GM21526 (cell line): ENCODE results near the gene WDR19.
"Not testable (repeated sequence)": the region's sequence is repeated elsewhere in the genome, so short reads cannot be mapped to it uniquely, and the experiment has no call there.

Source experiments
- ATAC-seq: cut with Tn5 transposase; IDR thresholded peaks from one replicate; pipeline ENCODE4 v1.9.1; 2021; ENCODE audit warnings: moderate library complexity; ENCODE audit not compliant: unreplicated experiment, low FRiP score

The WDR19 gene

DNA sequence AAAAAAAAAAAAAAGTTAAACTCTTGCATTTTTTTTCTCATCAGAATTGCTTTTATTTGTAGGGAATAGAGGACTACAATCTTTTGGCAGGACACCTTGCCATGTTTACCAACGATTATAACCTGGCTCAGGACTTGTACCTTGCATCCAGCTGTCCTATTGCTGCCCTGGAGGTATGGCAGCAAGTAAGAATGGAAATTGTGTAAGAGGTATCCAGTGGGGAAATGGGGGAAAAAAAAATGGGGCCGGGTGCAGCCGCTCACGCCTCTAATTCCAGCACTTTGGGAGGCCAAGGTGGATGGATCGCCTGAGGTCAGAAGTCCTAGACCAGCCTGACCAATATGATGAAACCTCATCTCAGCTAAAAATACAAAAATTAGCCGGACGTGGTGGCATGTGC, 49.8 kb downstream of the WDR19 start:
- no peak for ATAC-seq

- ATAC-seq, result no peak
Measured at GRCh38 chr4:39233114-39233513, 50.8 kb downstream of the WDR19 start.

- ATAC-seq, result no peak
Measured at GRCh38 chr4:39233783-39234182, 51.5 kb downstream of the WDR19 start.

DNA sequence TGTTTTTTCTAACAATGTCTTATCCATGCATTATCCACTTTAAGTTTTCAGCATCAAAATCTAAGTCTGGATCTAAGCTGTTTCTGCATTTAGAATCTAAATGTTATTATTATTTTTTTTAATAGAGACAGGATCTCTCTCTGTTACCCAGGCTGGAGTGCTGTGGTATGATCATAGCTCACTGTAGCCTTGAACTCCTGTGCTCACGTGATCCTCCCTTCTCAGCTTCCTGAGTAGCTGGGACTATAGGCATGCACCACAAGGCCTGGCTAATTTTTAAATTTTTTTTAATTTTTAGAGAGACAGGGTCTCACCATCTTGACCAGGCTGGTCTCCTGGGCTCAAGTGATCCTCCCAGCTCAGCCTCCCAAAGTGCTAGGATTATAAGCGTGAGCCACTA, 52.7 kb downstream of the WDR19 start:
- ATAC-seq, result no peak

DNA sequence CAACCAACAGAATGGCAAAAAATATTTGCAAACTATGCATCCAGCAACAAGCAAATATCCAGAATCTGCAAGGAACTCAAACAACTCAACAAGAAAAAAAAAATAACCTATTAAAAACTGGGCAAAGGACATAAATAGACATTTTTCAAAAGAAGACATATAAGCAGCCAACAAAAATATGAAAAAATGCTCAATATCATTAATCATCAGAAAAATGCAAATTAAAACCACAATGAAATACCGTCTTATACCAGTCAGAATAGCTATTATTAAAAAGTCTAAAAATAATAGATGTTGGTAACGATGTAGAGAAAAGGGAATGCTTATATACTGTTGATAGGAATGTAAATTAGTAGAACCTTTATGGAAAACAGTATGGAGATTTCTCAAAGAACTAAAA, 53.4 kb downstream of the WDR19 start:
- ATAC-seq, result no peak

DNA sequence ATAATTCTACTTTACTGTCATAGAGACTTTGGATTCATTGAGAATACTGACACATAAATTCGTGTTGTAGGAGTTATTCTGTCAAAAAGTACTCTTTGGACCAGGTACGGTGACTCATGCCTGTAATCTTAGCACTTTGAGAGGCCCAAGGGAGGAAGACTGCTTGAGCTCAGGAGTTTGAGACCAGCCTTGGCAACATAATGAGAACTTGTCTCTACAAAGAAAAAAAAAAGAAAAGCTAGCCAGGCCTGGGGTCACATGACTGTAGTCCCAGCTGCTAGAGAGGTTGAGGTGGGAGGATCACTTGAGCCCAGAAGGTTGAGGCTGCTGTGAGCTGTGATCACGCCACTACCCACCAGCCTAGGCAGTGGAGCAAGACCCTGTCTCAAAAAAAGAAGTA, 54.9 kb downstream of the WDR19 start:
- no peak for ATAC-seq

- ATAC-seq, result no peak
Measured at GRCh38 chr4:39243462-39243861, 61.1 kb downstream of the WDR19 start.

- ATAC-seq, result no peak
Measured at GRCh38 chr4:39255266-39255665, 72.9 kb downstream of the WDR19 start.

GRCh38 chr4:39255871-39256270, 73.5 kb downstream of the WDR19 start:
- ATAC-seq, result no peak

DNA sequence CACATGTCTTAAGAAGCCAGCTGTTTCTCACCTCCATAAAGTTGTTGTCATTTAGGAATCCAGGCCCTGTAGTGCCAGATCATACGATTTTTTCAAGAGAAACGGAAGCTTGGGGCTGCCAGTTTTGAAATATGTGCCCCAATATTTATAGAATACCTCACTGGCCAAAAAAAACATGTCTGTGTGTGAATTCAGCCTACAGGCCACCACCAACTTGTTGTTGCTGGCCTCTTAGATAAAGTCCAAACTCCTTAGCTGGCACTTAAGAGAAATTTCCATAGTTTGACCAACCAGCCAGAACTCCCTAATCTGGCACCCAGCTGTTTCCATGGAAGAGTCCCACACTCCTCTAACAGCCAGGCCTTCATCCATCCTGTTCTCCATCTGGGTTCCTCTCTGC, 74.1 kb downstream of the WDR19 start:
- ATAC-seq, result no peak

DNA sequence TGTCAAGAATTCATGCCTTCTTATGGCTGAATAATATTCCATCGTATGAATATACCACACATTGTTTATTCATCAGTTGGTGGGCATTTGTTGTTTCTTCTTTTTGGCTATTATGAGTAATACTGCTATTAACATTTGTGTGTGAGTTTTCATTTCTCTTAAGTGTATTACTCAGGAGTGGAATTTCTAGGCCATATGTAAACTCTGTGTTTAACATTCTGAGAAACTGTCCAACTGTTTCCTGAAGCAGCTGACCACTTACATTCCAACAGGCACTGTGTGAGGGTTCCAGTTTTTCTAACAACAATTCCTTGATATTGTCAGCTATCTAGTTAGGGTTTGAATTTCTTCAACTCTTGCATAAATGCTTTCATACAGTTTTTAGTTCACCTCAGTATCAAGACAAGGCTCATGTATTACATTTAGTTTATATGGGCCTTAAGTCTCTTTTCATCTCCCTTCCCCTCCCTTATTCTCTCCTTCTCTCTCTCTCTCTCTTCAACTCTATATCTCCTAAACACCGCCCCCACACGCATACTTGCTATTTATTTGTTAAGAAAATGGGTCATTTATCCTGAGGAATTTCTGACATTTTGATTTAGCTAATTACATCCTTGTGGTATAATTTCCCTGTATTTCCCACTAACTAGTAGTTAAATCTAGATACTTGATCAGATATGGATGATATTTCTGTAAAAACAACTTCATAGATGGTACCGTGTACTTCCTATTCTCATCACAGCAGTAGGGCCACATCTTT, 77.4 kb downstream of the WDR19 start:
- ATAC-seq, result no peak

DNA sequence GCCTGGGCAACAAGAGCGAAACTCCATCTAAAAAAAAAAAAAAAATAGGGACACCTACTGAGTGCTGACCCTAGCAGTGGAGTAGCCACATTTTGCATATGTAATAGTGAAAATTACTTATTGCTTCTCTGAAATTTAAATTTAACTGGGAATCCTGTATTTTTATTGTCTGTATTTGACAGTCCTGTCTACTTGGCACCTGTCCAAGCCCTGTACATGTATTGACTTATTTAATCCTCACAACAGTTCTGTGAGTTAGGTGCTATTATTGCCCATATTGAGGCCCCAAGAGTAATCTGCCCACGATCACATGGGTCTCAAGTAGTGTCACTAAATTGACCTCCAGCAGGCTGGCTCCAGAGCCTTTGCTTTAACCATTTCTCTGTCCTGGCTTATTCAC, 81.6 kb downstream of the WDR19 start:
- ATAC-seq, result no peak

- no peak for ATAC-seq
Measured at GRCh38 chr4:39274503-39274902, 92.2 kb downstream of the WDR19 start.

- not testable (repeated sequence) for ATAC-seq
Measured at GRCh38 chr4:39277661-39278060, 95.3 kb downstream of the WDR19 start.

- no peak for ATAC-seq
Measured at GRCh38 chr4:39278476-39278875, 96.1 kb downstream of the WDR19 start.

- no peak for ATAC-seq
Measured at GRCh38 chr4:39279416-39279815, 97.1 kb downstream of the WDR19 start.

- ATAC-seq, result no peak
Measured at GRCh38 chr4:39280770-39281169, 98.4 kb downstream of the WDR19 start.

- ATAC-seq, result no peak
Measured at GRCh38 chr4:39285111-39285795, 102.9 kb downstream of the WDR19 start.

- ATAC-seq, result no peak
Measured at GRCh38 chr4:39285853-39286252, 103.5 kb downstream of the WDR19 start.

GRCh38 chr4:39286263-39286662, 103.9 kb downstream of the WDR19 start:
- no peak for ATAC-seq

GRCh38 chr4:39287223-39287622, 104.9 kb downstream of the WDR19 start:
- no peak for ATAC-seq

- no peak for ATAC-seq
Measured at GRCh38 chr4:39291686-39292085, 109.4 kb downstream of the WDR19 start.
